NCI-H446 (cell line): Measurements from ENCODE around the gene ASGR1.
"Not testable (repeated sequence)": the region's sequence is repeated elsewhere in the genome, so short reads cannot be mapped to it uniquely, and the experiment has no call there.

Experiments
- DNase-seq, 2 experiments: peaks; one replicate each; lab custom pipeline; 2025; lab: John Stamatoyannopoulos, UW

Gene ASGR1

DNA sequence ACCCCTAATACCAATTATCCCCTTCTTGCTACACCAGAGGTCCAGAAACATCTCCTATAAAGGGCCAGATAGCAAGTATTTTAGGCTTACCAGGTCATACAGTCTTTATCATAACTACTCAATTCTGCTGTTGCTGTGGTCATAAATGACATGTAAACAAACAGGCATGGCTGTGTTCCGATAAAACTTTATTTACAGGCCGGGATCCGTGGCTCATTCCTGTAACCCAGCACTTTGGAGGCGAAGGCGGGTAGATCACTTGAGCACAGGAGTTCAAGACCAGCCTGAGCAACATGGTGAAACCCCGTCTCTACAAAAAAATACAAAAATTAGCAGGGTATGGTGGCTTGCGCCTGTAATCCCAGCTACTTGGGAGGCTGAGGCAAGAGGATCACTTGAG, 12.3 kb downstream of the ASGR1 start:
- DNase-seq = no peak

DNA sequence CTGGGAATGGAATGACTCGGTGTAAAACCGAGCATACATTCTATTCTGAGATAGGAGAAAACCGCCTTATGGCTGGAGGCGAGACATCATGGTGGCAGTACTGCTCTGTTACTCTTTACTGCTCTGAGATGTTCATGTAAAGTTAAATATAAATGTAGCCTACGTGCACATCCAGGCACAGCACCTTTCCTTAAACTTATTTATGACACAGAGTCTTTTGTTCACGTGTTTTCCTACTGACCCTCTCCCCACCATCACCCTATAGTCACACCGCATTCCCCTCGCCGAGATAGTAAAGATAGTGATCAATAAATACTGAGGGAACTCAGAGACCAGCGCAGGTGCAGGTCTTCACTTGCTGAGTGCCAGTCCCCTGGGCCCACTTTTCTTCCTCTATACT, 19.6 kb downstream of the ASGR1 start:
- DNase-seq = not testable (repeated sequence)

DNA sequence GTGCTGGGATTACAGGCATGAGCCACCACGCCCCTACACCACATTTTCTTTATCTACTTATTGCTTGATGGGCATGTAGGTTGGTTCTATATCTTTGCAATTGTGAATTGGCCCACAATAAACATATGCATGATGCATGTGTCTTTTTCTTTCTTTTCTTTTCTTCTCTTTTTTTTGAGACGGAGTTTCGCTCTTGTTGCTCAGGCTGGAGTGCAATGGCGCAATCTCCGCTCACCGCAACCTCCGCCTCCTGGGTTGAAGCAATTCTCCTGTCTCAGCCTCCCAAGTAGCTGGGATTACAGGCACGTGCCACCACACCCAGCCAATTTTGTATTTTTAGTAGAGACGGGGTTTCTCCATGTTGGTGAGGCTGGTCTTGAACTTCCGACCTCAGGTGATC, 20.7 kb downstream of the ASGR1 start:
- DNase-seq = not testable (repeated sequence)

DNA sequence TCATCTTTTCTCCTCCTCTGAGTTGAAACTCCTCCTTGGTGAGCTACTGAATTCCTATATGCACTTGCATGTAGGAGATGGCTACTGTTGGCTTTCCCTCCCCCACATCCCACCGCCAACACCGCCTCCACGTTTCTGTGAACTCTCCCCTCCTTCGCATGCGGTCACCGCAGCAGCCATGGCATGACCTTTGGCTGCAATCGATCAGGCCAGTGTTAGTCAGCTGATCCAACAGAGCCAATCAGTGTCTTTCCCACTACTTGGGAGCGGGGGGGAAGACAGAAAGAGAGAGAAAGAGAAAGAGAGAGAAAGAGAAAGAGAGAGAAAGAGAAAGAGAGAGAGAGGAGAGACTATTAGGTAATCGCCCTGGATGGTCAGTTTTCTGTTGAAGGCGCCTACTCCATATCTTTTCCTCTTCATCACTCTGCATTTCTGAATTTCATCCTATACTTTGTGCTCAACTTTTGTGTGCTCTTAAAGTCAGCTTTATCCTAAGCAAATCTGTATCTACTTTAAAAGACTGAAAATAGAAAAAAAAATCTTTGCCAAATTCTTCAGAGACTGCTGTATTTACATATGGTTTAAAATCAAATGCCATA, 22.7 kb downstream of the ASGR1 start:
- DNase-seq = no peak

DNA sequence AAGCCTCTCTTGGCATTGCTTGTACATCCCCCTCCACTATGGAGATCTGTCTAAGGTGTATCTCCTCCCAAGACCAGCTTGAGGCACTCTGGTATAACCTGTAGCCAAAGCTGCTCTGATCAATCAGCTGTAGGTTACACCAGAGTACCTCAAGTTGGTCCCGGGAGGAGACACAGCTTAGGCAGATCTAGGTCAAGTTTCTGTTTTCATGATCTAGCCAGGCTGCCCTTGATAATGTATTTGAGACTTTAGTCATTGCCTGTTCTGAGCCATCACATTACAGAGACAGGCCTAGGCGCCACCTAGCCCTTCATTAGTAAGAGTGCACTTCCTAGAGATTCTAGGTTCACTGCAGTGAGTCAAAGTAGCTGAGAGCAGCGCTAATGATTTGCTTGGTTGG, 31.4 kb downstream of the ASGR1 start:
- DNase-seq = no peak

DNA sequence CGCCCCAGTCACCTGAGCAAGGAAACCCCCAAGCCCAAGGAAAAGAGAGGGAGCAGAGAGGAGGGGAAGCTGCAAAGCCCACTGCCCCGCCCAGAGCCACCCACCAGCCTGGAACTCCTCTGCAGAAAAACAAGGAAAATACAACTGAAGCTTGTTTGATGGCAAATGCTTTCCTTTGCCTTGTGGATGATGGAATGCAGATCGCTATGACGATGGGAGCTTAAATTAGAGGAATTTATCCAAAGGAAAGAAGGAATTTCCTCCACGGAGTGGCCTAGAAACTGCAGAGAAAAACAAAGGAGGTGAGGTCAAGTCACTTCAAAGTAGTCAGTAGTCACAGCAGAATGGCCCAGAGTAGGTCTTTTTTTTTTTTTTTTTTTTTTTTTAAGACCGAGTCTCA, 33.1 kb downstream of the ASGR1 start:
- no peak for DNase-seq

DNA sequence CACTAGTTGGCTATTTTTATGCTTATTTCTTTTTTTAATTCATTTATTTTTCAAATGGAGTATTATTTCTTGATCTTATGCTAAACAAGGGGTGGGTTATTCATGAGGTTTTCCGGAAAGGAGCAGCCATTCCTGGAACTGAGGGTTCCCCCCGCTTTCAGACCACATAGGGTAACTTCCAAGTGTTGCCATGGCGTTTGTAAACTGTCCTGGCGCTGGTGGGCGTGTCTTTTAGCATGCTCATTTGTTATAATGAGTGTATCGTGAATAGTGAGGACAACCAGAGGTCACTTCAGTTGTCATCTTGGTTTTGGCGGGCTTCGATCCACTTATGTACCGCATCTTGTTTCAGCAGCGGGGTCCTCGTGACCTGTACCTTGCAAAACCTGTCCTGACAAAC, 35.0 kb downstream of the ASGR1 start:
- DNase-seq = no peak

DNA sequence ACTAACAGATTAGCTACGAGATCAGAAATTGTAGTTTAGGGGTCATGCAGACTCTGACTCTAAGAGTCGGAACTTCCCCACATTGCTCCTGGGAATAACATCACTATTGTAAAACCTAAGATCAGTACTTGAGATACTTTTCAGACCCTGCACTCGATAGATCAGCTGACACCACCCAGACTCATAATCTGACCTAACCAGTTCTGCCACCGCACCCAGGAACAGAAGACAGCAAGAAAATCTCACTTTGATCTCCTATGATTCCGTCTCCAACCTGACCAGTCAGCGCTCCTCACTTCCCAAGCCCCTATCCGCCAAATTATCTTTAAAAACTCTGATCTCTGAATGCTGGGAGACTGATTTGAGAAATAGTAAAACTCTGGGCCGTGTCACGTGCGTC, 37.3 kb downstream of the ASGR1 start:
- no peak for DNase-seq

DNA sequence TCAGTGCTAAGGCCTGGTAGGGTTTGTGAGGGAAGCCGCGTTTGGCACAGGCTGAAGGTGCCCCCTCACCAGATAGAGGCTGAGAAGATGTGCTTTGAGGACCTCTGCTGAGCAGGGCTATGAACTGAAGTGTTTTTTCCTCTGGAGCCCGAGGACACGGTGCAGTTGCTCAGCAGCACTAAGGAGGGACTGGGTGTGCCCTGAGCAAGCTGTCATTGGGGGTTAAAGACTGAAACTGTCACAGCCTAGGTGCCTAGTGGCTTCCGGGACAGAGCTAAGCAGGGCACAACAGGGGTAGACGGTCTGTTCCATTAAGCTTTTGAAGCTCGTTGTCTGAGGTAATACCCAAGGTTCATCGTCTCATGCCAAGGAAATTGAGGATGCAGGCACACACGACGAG, 39.8 kb downstream of the ASGR1 start:
- no peak for DNase-seq

DNA sequence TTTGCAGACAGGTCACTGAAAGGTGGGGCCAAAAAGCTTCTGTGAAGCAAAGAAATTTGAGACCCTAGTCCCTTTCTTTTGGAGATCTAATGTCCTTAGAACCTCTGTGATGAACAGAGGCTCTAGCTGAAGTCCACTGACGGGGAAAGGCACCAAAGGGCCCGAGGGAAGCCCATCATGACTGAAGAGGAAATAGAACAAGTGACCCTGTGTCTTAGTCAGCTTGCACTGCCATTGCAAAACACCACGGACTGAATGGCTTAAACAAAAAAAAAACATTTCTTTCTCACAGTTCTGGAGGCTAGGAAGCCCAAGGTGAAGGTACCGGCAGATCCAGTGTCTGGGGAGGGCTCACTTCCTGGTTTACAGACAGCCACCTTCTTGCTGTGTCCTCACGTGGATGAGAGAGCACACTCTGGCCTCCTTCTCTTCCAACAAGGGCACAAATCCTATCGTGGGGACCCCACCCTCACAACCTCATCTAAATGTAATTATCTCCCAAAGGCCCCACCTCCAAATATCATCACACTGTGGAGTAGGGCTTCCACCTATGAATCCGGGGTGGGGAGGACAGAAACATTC, 40.3 kb downstream of the ASGR1 start:
- no peak for DNase-seq

DNA sequence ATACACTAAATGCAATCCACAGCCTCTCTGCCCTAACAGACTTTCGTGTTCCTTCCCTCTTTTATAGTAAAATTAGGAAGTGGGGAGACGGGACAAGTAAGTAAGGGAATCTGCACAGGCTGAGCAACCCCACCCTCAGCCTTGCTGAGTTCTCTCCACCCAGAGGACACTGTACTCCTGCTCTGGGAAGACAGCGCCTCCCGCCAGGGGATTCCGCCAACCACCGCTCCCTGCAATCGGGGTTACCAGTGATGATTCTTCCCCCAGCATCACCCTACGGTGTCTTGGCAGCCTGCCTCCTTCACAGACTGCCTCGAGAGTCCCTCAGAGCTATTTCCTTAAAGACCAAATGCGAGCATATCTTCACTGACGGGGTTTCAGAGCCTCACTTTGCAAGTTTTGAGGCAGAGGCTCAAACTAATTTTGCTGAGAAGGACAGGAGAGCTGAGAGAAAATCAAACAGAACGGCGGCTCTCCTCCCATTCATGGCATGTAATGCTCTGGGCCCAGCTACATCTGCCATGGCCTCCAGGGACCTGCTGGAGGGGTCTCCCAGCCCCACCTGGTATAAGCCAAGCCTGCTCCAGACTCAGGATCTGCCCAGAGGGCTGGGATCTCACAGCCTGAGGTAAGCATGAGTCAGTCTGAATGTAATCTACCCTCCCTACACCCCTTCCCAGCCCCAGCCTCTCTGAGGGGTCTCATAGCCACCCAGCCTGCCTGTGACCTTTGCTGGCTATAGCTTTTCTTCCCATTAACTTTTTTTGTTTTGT, 41.8 kb downstream of the ASGR1 start:
- DNase-seq = no peak

DNA sequence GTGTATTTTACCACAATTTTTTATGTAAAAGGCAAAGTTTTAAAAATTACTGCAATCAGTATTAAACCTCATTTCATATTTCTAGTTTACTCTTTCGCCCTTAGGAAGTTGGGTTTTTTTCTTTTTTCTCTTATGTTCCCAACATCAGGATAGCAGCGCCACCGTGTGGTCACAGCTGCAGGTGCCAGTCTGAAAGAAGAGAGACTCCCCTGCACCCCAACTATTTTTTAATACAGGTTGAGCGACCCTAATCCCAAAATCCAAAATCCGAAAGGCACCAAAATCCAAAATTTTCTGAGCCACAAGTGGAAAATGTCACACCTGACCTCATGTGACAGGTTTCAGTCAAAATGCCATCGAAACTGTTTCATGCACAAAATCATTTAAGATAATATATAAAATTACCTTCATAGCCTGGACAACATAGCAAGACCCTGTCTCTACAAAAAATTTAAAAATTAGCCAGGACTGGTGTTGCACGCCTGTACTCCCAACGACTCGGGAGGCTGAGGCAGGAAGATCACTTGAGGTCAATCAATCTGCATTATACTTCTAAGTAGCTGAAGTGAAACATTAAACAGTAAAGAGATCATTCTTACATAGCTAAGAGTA, 42.8 kb downstream of the ASGR1 start:
- DNase-seq = peak; percentile 21 to 57

DNA sequence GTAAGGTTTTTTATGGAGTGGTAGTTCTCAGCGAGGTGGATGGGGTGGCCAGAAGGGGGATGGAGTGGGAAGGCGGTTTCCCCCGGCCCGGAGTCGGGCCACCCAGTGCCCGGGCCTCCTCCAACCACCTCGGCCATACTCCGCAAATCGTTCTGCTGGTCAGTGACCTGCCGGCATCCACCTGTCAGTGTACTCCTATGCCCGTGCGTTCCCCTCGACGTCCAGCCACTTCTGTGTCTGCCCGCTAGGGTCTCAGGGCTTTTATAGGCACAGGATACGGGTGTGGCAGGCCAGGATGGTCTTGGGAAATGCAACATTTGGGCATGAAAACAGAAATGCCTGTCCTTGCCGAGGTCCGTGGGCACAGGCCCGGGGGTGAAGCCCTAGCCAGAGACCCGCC, 45.3 kb downstream of the ASGR1 start:
- DNase-seq = no peak

DNA sequence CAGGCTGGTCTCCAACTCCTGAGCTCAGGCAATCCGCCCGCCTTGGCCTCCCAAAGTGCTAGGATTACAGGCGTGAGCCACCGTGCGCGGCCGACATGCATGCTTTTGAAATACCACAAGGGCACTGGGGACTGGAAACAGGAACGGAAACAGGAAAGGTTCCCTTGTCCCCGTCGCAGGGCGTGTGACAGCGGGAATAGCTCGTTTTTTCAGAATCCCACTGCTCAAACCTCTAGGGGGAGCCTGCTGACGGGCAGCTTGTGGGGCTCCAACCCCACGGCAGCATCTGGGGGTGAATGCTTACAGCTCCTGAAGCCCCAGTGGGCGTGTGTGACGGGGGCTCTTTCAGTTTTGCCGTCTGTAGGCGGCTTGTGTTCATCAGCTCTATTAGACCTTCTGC, 45.7 kb downstream of the ASGR1 start:
- no peak for DNase-seq

DNA sequence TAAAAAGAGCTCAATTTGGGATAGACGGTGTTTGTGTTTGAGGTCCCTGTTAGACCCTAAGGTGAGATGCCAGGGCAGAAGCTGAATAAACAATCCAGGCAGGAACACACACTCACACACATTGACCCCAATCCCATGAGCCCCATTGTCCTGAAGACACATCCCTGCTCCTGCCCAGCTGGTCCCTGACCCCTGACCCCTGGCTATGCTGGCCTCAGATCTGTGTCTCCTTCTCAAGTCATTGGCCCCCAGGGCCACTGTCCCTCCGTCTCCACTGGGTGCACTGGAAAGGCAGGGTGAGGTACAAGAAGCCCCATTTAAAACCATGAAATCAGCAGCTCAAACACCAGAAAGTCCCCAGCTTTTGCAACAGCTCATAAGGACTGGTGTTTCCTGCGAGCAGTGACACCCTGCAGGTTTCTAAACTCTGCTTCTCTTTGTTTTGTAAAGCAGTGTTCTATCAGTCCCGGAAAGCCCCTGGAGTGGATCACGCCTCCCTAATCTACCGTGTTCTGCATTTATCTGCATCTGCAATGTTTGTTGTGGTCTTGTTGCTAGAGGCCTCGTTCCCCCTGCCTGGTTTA, 46.6 kb downstream of the ASGR1 start:
- no peak for DNase-seq

DNA sequence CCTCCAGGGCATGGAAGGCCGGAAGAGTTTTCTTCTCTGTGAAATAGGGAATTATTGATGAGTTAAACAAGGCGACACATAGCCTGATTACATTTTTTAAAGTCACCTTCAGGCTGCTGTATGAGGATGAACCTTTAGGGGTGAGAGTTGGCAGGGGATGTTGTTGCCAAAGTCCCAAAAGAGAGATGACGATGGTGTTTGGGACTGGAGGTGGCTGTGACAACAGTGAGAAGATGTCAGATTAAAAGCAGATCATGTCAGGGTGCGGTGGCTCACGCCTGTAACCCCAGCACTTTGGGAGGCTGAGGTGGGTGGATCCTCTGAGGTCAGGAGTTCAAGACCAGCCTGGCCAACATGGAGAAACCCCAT, 47.8 kb downstream of the ASGR1 start:
- DNase-seq = no peak

DNA sequence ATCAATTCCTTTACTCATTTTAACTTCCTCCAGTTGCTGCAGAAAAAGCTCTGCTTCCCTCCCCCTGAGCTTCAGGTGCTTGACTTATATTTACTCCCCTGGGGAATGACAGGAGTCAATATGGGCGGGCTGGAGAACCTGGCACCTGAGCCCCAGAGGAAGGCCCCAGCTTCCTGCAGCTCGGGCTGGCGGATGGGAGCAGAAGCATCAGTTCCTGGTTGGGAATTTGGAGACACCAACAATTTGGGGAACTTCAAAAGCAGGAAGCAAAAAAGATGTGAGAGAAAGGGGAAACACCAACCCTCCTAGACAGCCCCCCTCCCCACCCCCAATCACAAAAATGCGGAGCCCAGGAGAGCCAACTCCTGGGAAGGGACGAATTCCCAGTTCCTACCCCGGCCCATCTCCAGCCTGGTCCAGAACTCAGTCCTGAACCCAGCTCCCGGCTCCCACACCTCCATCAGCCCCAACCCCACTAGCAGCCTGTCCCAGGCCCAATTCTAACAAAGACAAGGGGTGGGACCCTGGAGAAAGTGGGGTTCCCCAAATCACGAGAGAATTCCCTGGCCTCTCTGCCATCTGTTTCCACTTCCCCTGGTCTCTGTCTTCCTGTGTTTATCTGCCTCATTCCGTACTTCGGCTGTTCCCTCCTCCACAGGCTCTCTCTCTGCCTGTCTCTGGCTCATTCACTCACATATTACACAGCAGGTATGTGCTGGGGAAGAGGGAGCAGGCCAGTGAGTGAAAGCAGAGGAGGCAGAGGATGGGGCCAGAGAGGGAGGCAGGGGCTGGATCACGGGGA, 48.3 kb downstream of the ASGR1 start:
- no peak for DNase-seq

DNA sequence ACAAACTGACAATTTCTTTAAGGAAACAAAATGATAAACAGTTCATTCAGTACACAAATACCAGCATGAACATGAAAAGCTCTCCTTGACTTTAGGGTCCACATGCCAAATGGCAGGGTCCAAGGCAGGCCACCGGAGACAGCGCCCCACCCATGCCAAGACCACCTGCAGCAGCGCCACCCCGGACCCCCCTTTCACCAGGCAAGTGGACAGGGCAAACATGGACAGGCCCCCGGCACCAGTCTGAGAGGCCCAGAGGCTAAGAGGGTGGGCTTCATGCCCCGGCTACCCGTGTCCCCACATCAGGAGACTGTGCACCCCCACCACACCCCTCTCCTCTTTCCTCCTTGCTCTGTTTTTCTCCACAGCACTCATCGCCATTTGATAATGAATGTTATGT, 49.9 kb downstream of the ASGR1 start:
- no peak for DNase-seq

DNA sequence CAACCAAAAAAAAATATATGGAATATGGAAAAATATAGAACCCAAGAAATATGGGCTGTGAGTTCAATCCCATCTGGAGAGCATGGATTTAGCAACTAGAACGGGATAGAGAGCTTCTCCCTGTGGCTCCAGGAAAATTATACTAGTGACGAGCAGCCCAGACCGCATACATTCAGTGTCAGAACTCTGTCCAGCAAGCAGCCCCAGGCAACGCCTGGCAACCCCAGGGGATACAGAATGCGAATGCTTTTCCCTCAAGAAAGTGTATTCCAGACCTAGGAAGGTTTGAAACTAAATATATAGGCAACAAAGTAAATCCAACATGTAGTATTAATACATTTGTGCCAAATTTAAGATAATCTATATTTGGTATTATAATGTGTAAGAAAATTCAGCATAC, 51.0 kb downstream of the ASGR1 start:
- no peak for DNase-seq

DNA sequence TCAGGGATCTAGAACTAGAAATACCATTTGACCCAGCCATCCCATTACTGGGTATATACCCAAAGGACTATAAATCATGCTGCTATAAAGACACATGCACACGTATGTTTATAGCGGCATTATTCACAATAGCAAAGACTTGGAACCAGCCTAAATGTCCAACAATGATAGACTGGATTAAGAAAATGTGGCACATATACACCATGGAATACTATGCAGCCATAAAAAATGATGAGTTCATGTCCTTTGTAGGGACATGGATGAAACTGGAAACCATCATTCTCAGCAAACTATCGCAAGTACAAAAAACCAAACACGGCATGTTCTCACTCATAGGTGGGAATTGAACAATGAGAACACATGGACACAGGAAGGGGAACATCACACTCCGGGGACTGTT, 51.7 kb downstream of the ASGR1 start:
- not testable (repeated sequence) for DNase-seq

DNA sequence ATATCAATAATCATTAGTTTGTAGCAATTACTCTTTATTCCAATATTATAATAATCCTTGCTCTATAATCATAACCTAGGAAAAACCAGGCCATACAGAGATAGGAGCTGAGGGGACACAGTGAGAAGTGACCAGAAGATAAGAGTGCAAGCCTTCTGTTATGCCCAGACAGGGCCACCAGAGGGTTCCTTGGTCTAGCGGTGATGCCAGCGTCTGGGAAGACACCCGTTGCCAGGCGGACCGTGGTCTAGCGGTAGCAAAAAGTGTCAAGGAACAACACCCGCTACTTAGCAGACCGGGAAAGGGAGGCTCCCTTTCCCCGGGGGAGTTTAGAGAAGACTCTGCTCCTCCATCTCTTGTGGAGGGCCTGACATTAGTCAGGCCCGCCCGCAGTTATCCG, 52.8 kb downstream of the ASGR1 start:
- DNase-seq = not testable (repeated sequence)

DNA sequence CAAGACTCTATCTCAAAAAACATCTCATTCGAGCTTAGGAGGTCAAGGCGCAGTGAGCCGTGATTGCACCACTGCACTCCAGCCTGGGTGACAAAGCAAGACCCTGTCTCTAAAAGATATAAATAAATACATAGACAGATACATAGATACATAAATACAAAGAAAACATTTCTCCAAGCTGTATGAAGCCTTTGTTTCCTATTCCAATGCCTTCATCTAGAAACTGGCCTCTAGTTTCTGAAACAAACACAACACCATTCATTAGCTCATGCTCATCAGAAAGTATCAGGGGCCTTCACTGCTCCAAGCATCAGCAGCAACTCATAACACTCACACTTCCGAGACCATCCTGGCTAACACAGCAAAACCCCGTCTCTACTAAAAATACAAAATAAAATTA, 54.2 kb downstream of the ASGR1 start:
- no peak for DNase-seq
